B cell (primary cell): ENCODE measurements around the gene PCBP3. TPM values are rescaled to one million over a fixed set of nuclear protein-coding genes. Genes with fewer than 3 reads are reported as not detected.

Experiments used
- ATAC-seq: fragments of 200-7000 bp; cut with Tn5 transposase; one replicate; pipeline ENCODE4 v1.10.0; 2021; ENCODE audit warnings: low read depth, mild to moderate bottlenecking, moderate number of reproducible peaks, moderate library complexity
- CTCF ChIA-PET: fragments of 350-600 bp; sonication (Branson Sonifier 250); formaldehyde crosslinking; loops from one replicate; lab custom pipeline; 2021; ENCODE audit warnings: antibody characterized with exemption, inconsistent platforms; lab: Charles Lee
- POLR2A ChIA-PET: fragments of 350-600 bp; sonication (Branson Sonifier 250); formaldehyde crosslinking; loops from one replicate; lab custom pipeline; 2021; ENCODE audit warnings: antibody characterized with exemption; lab: Charles Lee
- DNase-seq: peaks from one replicate; pipeline ENCODE4 v3.0.0; 2013
- H2AFZ ChIP-seq: 2 replicates; pipeline ENCODE4 v1.6.1; 2012; ENCODE audit warnings: mild to moderate bottlenecking, low read depth, low read length; ENCODE audit not compliant: insufficient read depth, poor library complexity, severe bottlenecking
- H3K27ac ChIP-seq, 2 donors: 1 replicate in 1 of 2; 2 replicates in 1 of 2; pipeline ENCODE4 v1.5.1; 2012 to 2013; ENCODE audit warnings: low read length in 2 of 2, mild to moderate bottlenecking in 2 of 2, moderate library complexity in 1 of 2
- H3K27me3 ChIP-seq, 4 experiments: fragments of 200-600 bp in 1 of 4; sonication (generic) in 1 of 4; replicated peaks in 1 of 4; 1 replicate in 2 of 4; 2 replicates in 2 of 4; pipeline versions ENCODE4 v1.6.1 to v1.7.0; 2013 to 2016; ENCODE audit warnings: low read length in 3 of 4, mild to moderate bottlenecking in 2 of 4, mixed read lengths in 1 of 4, moderate library complexity in 1 of 4; ENCODE audit not compliant: insufficient read depth in 4 of 4, control insufficient read depth in 3 of 4; ENCODE audit errors: control extremely low read depth in 1 of 4
- H3K36me3 ChIP-seq, 2 experiments: replicated peaks in 1 of 2; 1 replicate in 1 of 2; 2 replicates in 1 of 2; pipeline versions ENCODE4 v1.6.1 to v1.7.1; 2013; ENCODE audit warnings: low read length in 1 of 2; ENCODE audit not compliant: insufficient read depth in 2 of 2, control insufficient read depth in 1 of 2; ENCODE audit errors: control extremely low read depth in 1 of 2, extremely low read depth in 1 of 2
- H3K4me1 ChIP-seq, 2 donors: fragments of 200-600 bp in 1 of 2; sonication (generic) in 1 of 2; 1 replicate in 1 of 2; 2 replicates in 1 of 2; pipeline versions ENCODE4 v1.5.1 to v1.6.1; 2013 to 2017; ENCODE audit warnings: low read length in 2 of 2; ENCODE audit not compliant: control insufficient read depth in 2 of 2, insufficient read depth in 2 of 2
- H3K4me2 ChIP-seq: replicated peaks from 2 replicates; pipeline ENCODE3; 2012; ENCODE audit warnings: mild to moderate bottlenecking, low read depth, low read length; ENCODE audit not compliant: poor library complexity, severe bottlenecking
- H3K4me3 ChIP-seq, 5 experiments: fragments of 200-600 bp in 1 of 5; sonication (generic) in 1 of 5; 1 replicate in 3 of 5; 2 replicates in 2 of 5; pipeline versions ENCODE4 v1.5.1 to v1.7.0; 2011 to 2016; ENCODE audit warnings: low read length in 4 of 5, mild to moderate bottlenecking in 4 of 5, low read depth in 2 of 5, control low read depth in 1 of 5, moderate library complexity in 1 of 5; ENCODE audit not compliant: insufficient read depth in 1 of 5; ENCODE audit errors: control extremely low read depth in 1 of 5, extremely low read depth in 1 of 5
- H3K79me2 ChIP-seq: fragments of 200-600 bp; sonication (generic); one replicate; pipeline ENCODE4 v1.6.0; 2016; ENCODE audit warnings: low read length; ENCODE audit not compliant: control insufficient read depth, insufficient read depth
- H3K9ac ChIP-seq: fragments of 200-600 bp; sonication (generic); 2 replicates; pipeline ENCODE4 v1.6.1; 2017; ENCODE audit warnings: mild to moderate bottlenecking, low read length, moderate library complexity
- H3K9me3 ChIP-seq, 3 donors: one replicate each; pipeline versions ENCODE4 v1.6.1 to v1.7.1; 2013; ENCODE audit warnings: low read length in 2 of 3; ENCODE audit not compliant: control insufficient read depth in 2 of 3, insufficient read depth in 1 of 3; ENCODE audit errors: control extremely low read depth in 1 of 3
- H4K20me1 ChIP-seq: 2 replicates; pipeline ENCODE4 v1.6.0; 2012; ENCODE audit warnings: mild to moderate bottlenecking, low read length; ENCODE audit not compliant: insufficient read depth, control insufficient read depth, poor library complexity, severe bottlenecking
- H3K27ac Mint-ChIP-seq: one replicate; pipeline ENCODE4 v1.8.0; 2021; ENCODE audit warnings: mixed read lengths
- H3K27me3 Mint-ChIP-seq: one replicate; pipeline ENCODE4 v1.8.0; 2021; ENCODE audit warnings: mixed read lengths
- H3K4me1 Mint-ChIP-seq: one replicate; pipeline ENCODE4 v1.8.0; 2021; ENCODE audit warnings: mixed read lengths
- H3K4me3 Mint-ChIP-seq: one replicate; pipeline ENCODE4 v1.8.0; 2021; ENCODE audit warnings: mixed read lengths
- H3K9me3 Mint-ChIP-seq: one replicate; pipeline ENCODE4 v1.8.0; 2022; ENCODE audit warnings: mixed read lengths; ENCODE audit not compliant: insufficient read depth
- EZH2 ChIP-seq: IDR thresholded peaks from 2 replicates; pipeline ENCODE4 v1.6.1; 2012; ENCODE audit warnings: borderline replicate concordance, low read depth, mild to moderate bottlenecking, moderate library complexity, low read length; ENCODE audit not compliant: insufficient read depth, poor library complexity, severe bottlenecking
- WGBS: methylation state at CpG from one replicate; pipeline ENCODE4 v1.1.5; 2013; ENCODE audit warnings: missing lambda C conversion rate; ENCODE audit not compliant: insufficient coverage; 5-methylcytosine and 5-hydroxymethylcytosine counted together
- intact Hi-C: fragments of 100-400 bp; cut with micrococcal nuclease; formaldehyde crosslinking; loops from one replicate; pipeline ENCODE4 v1.10.0; 2022
- polyA plus RNA-seq: library from polyadenylated mRNA; depleted of rRNA; stranded (reverse); fragments of >200 nt; gene quantifications from 2 replicates; pipeline ENCODE4 v1.2.3, GENCODE V29; 2012
- total RNA-seq, 2 donors: library from RNA; stranded (reverse); fragments of 120-200 nt in 1 of 2; gene quantifications; 1 replicate in 1 of 2; 2 replicates in 1 of 2; pipeline versions ENCODE4 v1.2.3 to v1.2.4, GENCODE V29; 2013 to 2022
- TF ChIP-seq, protein P1 (sequence below): fragments of 200-600 bp; IDR thresholded peaks from one replicate; pipeline ENCODE4 v1.8.0; 2022; ENCODE audit warnings: antibody characterized with exemption, mild to moderate bottlenecking

Gene PCBP3
- total and polyA plus RNA-seq, 2 donors (not counting 1 experiment from before 2014, with no cell fraction given): 0.45 to 2.7 TPM

- Histone ChIP-seq H3K27me3 (peaks cover 0 to 8% (median 0%) of the 10 kb centered on the region in 4 experiments), H3K9me3 (peaks cover 0 to 8% (median 0%) of the 10 kb centered on the region in 3 donors), H3K9ac (no peak overlapping the region), H4K20me1 (no peaks in the 10 kb centered on the region), H3K27ac (peak overlapping the region; percentile 55 to 79), H3K36me3 (no peaks in the 10 kb centered on the region), H2AFZ (no peak overlapping the region), H3K4me1 (peaks cover 15 to 27% of the 10 kb centered on the region in 2 donors), H3K4me3 (peak overlapping the region in 2 of 5 experiments; percentile 12 to 19), H3K79me2 (no peaks in the 10 kb centered on the region), H3K4me2 (peak overlapping the region; percentile 64)
- peak; percentile 89 for DNase-seq
- H3K27me3 Mint-ChIP-seq: peaks cover 20% of the 10 kb centered on the region
- no peaks in the 10 kb centered on the region for H3K9me3 Mint-ChIP-seq
- 47% methylated on average over 27 of the region's 27 CpGs for WGBS
- H3K4me3 Mint-ChIP-seq: peak overlapping the region; percentile 72
- peak; percentile 86 for ATAC-seq
- ChIA-PET POLR2A (interaction anchor here (0.5 to 0.9 kb wide), 2 partner anchors 25 to 271 kb away, joined by 6 to 7 read pairs; no protein-coding TSS in a partner anchor), CTCF (interaction anchor here (1.5 kb wide), 1 partner anchor 30 kb away, joined by 5 read pairs; no protein-coding TSS in a partner anchor)
- peaks cover 18% of the 10 kb centered on the region for H3K4me1 Mint-ChIP-seq
- TF ChIP-seq EZH2: no peak
- TF ChIP-seq, protein P1, sequence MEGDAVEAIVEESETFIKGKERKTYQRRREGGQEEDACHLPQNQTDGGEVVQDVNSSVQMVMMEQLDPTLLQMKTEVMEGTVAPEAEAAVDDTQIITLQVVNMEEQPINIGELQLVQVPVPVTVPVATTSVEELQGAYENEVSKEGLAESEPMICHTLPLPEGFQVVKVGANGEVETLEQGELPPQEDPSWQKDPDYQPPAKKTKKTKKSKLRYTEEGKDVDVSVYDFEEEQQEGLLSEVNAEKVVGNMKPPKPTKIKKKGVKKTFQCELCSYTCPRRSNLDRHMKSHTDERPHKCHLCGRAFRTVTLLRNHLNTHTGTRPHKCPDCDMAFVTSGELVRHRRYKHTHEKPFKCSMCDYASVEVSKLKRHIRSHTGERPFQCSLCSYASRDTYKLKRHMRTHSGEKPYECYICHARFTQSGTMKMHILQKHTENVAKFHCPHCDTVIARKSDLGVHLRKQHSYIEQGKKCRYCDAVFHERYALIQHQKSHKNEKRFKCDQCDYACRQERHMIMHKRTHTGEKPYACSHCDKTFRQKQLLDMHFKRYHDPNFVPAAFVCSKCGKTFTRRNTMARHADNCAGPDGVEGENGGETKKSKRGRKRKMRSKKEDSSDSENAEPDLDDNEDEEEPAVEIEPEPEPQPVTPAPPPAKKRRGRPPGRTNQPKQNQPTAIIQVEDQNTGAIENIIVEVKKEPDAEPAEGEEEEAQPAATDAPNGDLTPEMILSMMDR: no peak
- intact Hi-C loops: loop anchor here (2.0 kb wide), 1 partner anchor 22 kb away; no protein-coding TSS in a partner anchor
- H3K27ac Mint-ChIP-seq: peak overlapping the region; percentile 86
These were observed 28.3 kb upstream of the PCBP3 start for GRCh38 chr21:45615145-45615711.
